RKO (cell line): ENCODE results near the gene PDPN.

Source experiments
- DNase-seq: peaks from one replicate; pipeline ENCODE4 v3.0.0-alpha.2; 2016; ENCODE audit warnings: low spot score

Gene PDPN

DNA sequence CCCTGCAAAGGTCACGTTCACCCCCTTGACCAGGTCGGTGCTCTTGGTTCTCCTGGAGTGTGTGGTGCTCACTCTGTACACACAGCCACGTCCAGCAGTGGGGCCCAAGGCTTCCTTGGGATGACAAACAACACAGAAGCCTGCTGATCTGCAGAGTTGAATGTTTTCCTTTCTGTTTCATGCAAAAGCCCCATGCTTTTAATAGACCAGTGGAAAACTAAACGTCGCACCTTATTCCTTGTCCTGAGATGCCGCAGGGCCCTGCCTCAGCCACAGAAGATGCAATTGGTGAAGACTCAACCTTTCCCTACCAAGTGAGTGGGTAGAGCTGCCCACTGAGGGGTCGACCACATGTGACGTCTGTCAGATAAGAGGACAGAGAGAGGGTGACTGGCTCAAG lies 5.8 kb upstream of the PDPN start:
- DNase-seq: no peak

DNA sequence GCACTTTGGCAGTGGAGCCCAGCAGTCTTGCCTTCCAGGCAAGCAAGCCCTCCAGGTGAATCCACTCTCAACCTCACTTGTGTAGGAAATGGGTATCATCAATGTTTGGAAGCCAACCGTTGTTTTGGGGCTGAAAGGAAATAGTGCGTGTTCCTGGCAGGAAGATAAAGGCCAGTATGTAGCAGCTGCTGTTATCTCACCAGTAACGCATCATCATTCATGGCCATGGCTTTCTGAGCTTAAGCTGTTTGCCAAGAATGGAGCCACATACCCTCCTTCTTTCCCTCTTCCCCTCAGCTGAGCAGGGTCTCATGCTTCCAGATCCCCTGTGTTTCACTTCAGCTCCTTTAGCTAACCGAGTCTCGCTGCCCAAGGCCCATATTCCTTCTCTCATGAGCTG lies 2.2 kb upstream of the PDPN start:
- DNase-seq: no peak

DNA sequence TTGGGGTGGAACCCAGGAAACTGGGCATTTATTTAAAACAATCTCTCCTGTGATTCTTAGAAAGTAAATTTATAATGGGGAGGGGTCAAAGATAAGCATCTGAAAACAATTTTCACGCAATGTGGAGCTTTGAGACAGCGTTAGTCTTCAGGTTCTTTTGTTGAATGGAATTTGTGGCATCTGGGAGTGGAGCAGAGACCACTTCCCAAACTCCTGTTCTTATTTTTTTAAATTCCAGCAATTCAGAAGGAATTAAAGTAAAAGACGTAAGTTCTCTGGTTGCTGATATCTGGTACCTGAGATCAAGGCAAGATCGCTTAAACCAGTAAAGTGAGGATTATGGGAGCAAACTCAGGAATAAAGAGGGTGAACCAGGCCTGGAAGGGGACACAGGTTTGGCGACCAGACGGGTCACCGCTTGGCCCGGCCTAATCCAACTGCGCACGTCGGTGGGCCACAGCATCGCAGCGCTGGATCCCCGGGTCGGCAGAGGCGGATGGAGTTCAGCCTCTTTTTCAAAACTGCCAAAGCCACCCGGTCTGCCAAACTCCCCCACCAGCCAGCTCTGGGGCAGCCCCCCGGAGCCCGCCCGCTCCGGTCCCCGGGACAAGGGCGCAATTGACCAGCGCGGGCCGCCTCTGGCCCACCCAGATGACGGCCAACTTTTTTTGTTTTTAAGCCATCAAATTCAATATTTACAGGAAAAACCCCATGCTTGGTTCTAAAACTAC lies 754 bp upstream of the PDPN start:
- no peak for DNase-seq

DNA sequence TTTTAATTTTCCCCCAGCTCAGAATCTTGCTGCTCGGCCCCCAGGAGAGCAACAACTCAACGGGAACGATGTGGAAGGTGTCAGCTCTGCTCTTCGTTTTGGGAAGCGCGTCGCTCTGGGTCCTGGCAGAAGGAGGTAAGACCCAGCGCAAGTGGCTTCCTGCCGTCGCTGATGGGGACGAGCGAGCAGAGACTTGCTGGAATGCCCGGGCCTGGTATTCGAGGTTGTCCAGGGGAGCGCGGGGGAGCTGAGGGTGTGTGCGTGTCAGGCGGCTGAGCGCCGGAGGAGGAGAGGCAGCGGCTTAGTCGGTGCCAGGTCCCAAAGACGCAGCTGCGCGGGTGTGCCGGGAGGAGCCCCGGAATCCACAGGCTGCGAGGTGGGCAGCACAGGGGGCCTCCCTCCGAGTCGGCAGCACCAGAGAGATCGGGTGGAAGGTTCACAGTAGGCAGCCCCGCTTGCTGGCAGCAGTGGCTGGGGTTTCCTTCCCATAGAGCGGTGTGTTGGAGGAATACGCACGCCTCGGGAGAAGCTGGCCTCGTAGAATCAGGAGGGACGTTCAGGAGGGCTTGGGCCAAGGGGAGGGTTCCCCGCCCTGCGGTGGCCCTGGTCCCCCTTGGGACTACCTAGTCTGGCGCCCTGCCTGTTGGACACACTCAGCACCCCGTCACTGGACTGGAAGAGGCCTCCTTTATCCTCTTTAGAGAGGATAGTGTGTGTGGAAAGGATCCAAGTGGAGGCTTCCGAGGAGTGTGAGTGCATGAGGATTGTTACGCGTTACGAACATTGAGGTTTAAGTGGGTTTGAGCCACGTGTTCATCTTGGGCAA lies 547 bp downstream of the PDPN start:
- no peak for DNase-seq

DNA sequence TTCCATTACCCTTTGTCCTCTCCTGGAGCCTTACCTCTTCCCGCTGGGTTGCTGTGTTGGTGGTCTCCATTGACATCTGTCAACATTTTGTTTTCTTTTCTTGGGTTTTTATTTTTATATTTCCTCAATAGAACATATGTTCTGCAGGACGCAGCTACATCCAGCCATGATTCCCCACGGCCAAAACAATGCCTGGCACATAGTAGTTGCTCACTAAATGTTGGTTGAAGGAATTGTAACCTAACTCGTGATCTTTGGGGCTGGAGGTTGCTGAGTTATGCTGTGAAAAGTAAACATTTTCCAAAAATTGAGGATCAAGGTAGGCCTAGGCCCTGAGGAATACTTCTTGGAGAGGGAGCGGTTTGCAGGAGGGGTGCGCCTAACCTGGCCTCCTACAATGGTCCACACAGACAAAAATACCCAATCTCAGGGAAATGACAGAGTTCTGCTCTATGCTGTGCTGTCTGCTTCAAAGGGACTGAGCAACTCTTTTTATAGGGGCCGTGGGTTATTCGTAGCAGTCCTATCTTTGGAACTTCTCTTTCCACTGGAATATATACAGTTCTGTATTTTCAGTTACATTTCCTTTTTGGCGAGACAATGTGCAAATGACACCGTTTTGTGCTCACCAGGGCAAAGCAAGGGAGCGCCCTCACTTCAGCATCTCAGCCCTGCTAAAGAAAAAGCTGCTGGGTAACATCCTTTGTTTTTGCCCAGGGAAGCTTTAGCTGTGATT lies 1.4 kb downstream of the PDPN start:
- DNase-seq: no peak

DNA sequence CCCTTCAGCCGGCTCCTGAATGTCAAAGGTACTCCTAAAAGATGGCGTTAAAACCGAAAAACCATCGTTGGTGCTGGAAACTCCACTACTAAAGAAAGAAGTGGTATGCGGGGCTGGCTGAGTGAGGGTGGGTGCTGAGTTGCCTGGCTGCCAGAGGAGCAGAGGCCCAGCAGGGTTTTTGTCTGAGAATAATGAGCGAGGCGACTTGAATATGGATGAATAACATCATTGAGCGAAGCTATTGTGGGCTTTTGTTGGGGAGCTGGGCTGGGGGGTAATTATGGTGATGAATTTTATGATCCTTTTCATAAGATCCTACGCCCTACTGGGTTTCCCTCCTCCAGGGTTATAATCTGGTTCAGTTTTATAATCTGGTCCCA lies 2.0 kb downstream of the PDPN start:
- DNase-seq: no peak

DNA sequence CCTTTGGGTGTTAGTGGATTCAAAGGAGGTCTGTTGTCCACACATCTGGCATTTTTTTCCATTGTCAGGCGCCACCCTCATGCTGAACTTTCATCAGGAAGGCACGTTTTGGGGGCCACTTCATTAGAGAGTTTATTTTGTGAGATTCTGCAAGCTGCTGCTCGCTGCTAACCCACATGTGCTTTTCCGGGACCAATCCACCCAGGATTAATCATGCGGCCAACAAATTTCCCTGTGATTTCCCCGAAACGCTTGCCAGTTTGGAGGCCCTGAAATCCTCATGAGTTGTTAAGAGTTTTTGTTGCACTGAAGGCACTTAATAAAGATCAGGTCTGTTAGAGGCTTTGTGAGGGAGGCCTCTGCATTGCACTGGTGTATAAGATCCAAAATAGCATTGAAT lies 2.4 kb downstream of the PDPN start:
- no peak for DNase-seq

DNA sequence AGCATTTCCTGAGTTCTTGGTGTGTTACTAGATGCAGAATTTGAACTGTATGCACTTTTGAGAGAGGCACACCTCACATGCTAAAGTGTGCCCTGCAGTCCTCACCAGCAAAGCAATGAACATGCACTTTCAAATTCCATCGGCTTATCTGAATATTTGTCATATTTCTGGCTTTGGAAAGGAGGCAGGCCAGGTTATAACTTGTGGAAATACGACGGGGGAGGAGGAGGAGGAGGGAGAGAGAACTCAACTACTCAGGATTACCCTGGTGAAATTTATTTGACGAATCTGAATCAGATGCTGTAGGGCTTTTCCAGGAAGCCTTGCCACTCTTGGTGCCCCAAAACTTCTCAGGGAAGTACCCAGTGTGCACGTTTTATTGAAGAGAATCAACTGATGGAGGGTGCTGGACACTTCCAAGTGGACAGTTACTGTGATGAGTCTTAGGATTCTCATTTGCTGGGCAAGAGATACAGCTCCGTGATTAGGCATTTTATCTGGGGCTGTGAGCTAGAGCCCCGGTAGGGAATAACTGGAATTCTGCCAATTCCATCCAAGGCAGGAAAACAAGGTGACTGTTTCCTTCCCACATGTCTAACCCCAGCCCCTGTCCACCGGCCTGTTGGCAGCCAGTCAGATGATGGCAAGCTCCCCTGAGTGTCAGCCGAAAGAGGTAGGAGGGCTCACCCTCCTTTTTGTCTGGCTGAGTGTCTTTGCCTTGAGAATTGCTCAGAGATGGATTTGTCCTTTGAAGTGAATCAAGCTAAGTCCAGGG lies 3.8 kb downstream of the PDPN start:
- DNase-seq: no peak

DNA sequence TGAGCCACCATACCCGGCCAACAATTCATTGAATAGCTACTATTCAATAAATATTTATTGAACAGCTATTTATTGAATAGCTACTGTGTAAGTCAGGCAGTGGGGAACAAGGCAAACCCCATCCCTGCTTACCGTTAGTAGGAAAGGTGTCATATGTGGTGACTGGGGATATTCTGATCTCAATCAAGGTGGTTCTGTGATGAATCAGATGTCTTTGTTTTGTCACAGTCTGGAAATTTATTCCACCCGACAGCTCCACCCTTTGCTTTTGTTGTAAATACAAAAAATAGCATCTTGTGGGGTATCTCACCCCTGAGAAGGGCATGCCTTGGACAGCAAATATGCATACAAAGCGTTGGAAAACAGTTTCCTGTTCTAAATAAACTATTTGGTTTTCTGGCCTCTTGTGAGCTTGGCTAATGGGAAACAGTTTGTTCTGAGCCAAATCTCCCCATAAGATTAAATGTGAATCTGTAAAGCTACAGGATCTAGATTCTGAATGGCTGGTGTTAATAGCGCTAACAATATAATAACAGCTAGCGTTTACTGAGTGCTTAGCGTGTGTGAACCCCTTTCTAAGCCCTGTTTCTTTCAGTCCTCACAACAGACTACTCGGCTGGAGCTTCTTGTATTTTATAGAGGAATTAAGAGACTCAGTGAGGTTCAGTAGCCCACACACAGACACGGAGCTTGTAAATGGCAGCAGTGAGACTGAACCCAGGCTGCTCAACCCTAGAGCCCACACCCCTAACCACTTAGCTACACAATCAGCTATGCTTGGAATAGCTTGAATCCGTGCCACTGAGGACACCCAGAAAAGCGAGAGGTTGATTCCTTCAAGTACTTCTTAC lies 5.5 kb downstream of the PDPN start:
- DNase-seq: no peak

DNA sequence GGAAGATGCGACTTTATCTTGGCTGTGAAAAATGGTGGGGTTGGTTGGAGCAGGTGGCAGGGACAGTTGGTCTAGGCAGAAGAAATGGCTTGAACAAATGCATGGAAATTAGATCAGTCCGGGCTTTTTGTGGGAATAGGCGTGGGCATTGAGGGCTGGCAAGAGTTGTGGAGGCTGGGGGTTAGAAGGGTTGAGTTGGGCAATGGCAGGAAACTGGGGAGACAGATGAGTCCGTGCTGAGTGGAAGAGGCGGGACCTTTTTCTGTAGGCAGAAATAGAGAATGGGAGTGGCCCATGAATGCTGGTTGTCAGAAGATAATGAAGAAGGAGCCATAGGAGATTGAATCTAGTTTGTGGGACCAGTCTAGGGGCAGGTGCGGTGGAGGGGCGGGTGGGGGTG lies 6.9 kb downstream of the PDPN start:
- DNase-seq: no peak

DNA sequence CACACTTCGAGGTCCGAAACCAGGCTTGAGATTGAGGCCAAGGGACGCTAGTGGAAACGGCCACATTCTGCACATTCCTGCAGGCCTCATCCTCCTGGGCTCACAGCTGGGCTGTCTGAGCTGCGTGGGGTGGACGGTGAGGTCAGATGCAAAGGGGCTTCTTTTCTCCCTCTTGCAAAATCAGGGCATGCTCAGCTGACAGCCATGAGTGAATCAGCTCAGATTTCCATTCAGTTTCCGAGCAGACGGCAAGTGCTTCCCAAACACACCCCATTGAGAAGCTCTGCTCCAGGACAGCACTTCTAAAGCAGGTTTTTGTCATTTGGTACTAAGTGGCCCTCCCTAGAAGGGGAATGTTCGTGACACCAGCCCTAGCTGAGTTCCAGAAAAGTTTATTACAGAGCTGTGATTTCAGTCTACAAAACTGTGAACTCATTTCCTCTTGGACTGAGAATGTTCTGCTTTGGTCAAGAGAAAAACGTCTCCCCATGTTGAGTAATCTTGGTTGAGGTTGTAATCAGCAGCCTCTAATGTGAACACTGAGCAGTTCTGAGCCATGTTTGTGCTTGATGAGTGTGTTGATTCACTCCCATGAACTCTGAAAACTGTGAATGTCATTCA lies 10.0 kb downstream of the PDPN start:
- peak; percentile 13 for DNase-seq

DNA sequence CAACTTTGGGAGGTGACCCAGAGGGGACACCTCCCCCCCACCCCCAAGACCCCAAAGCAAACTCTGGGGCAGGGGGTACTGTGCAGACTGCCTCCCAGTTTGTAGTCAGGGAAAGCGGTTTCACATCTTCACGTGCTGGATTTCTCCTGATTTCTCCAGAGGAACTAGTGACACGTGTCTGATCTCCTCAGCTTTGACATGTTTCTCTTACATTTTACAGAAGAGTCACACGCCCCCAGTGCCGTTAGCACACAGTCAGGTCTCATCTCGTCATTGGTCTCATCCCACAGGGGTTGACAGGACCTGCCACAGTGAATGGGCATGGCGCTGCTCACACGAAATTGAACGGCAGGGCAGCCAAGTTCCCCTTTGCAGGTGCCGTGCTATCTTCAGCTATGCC lies 11.8 kb downstream of the PDPN start:
- no peak for DNase-seq

DNA sequence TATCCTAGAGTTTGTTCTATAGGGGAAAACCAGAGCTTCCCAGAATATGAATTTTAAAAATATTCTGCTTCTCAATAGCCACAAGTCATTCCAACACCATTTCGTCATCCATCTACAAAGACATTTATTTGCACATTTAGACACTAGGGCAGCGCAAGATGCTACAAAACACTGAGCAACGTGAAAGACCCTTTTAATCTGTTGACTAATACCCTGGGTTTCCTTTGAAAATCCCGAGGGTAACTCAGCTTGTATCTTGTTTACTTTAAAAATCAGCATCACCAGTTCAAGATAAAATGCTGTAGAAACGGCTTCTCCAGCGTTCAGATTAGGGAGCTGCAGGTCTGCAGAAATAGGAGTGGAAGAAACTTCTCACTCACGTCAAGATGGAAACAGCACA lies 13.5 kb downstream of the PDPN start:
- DNase-seq: no peak

DNA sequence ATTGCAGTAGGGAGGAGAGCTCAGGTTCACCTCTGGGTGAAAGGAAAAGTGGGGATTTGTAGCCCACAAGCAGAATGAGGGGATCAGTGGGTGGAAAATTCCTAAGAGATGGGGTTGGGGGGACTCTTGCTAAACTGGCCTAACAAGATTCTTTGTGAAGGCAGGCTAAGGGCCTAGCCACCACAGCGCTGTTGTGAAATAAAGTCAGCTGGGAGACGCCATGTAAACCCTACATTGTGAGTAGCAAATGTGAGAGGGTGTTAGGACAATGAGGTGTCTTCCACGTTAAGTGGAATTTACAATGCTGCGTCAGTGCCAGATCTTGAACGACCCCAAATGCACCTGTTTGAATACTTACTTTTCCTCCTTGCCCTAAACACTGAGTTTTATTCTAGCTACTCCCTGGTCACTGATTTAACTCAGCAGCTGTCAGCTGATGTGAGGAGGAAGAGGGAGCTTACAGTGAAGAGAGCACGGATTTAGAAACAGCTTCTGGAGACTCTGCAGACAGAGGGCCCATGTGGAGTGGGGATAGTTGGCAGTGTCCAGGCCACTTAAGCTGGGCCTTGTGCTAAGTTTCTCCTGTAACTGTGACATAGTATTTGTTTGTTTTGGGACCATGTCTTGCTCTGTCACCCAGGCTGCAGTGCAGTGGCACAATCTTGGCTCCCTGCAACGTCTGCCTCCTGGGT lies 17.3 kb downstream of the PDPN start:
- DNase-seq: no peak

DNA sequence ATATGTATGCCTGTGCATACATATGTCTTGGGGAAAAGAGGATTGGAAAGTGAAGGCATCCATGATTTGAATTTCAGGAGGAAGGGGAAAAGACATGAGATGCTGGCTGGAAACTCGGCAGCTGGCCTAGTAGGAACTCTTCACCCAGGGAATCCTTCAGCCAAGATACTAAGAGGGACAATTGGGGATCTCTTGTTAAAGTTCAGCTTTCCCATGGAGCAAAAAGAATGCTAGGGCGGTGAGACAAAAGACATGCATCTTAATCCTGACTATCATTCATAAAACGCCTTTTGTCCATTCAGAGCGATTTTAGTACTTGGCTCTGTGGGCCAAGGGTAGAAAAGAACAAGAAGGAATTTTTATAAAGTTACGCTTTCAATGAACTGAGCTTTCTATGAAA lies 20.5 kb downstream of the PDPN start:
- DNase-seq: no peak

DNA sequence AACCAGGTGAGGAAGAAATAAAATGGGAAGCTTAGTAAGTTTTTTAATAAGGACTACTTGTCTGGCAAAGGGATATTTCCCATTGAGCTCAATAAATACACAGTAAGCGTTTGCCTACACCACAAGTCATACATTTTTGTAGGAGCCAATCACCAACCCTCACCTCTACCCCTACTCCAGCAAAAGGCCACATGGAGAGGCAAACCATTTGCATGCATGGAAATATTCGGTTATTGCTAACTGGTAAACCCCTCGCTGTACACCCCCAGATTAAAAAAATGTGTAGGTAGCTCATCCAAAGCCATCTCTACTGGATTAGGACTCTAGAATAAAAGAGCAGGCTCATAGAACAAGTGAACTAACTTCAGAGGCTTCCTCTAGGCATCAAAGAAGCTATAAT lies 21.1 kb downstream of the PDPN start:
- no peak for DNase-seq

DNA sequence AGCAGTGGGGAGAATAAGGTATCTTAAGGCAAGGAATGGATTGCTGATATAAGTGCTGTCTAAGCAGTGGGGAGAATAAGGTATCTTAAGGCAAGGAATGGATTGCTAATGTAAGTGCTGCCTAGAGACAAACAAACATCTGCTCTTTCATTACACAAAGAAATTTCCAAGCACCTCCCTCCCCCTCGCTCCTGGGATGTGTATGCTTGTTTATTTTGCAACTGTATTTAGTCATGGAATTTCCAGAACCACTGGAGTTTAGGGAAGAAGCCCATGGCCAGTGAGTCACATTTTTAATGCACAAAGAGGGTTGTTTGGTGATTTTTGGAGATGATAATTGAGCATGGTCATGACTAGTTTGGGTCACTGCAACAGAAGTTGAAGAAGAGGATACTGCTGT lies 21.5 kb downstream of the PDPN start:
- DNase-seq: no peak

DNA sequence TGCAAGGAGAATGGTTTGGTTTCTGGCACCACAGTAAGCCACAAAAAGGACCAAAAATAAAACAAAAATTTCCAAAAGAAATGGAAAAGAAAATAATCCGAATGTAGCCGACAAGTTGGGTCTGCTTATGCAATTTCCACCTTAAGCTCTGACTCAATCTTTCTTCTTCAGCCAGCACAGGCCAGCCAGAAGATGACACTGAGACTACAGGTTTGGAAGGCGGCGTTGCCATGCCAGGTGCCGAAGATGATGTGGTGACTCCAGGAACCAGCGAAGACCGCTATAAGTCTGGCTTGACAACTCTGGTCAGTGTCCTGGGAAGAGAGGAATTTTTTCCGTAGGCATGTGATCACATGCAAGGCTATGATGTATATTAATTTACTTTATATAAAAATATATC lies 23.4 kb downstream of the PDPN start:
- no peak for DNase-seq

DNA sequence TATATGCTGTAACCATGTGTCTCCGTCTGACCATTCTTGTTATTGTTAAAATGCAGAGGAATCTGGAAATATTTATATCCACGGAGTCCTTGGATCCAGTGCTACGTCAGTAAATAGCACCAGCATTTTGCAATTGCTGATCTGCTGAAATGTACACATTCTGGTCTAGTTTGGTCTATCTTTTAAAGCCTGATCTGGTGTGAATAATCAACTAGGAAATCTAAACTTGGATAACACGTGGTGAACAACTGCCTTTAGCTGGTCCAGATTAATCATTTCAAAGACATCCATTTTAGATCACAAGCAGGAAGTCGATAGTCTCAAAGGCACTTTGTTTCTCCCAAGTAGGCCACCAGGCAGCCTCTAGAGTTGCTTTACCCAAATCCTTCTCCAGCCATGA lies 32.6 kb downstream of the PDPN start:
- no peak for DNase-seq

DNA sequence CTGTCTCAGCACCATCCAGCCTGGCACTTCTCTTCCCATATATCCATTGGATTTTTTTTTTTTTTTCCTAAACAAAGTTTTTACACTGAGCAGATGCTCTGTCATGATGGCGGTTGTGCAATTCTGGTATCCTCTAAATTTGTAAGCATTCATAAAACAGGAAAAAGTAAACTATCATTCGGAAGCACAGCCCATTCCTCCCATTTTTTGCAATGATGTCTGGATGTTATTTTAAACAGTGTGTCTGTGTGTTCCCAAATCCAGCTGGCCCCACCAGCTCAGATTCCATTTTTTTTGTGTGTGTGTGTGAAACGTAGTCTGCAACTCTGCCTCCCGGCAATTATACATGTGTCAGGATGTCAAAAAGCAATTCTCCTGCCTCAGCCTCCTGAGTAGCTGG lies 33.5 kb downstream of the PDPN start:
- no peak for DNase-seq
